AG09309 (cell line): Measurements from ENCODE around the gene CAPN14.

Experiments used
- DNase-seq: peaks from one replicate; pipeline ENCODE4 v3.0.0-alpha.2; 2010; ENCODE audit warnings: low read depth
- H3K4me3 ChIP-seq: 2 replicates; pipeline ENCODE4 v1.5.1; 2011; ENCODE audit warnings: mild to moderate bottlenecking, low read depth, low read length, moderate library complexity; ENCODE audit not compliant: control insufficient read depth
- TF ChIP-seq, protein P1 (sequence below): IDR thresholded peaks from 2 replicates; pipeline ENCODE4 v1.5.1; 2011; ENCODE audit warnings: mild to moderate bottlenecking, low read depth, low read length, inconsistent platforms; ENCODE audit not compliant: insufficient read depth, control insufficient read depth; ENCODE audit errors: missing control alignments

Gene CAPN14

DNA sequence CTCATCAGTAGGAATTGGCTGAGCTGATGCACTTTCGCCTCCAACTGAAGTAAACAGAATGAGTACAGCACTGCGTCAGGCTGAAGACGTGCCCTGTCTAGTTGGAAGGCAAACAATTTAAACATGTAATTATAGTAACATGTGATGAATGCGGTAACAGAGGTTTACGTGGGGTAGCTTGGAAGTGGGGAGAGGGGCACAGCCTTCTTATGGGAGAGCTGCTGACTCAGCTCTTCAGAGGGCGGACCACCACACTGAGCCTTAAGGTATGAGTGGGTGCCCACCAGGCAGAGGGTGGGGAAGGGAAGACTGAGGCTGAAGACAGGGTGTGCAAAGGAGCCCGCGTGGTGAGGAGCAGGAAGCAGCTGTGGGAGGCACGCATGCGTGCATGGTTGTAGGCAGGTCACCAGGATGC lies 10.4 kb upstream of the CAPN14 start:
- TF ChIP-seq, protein P1, sequence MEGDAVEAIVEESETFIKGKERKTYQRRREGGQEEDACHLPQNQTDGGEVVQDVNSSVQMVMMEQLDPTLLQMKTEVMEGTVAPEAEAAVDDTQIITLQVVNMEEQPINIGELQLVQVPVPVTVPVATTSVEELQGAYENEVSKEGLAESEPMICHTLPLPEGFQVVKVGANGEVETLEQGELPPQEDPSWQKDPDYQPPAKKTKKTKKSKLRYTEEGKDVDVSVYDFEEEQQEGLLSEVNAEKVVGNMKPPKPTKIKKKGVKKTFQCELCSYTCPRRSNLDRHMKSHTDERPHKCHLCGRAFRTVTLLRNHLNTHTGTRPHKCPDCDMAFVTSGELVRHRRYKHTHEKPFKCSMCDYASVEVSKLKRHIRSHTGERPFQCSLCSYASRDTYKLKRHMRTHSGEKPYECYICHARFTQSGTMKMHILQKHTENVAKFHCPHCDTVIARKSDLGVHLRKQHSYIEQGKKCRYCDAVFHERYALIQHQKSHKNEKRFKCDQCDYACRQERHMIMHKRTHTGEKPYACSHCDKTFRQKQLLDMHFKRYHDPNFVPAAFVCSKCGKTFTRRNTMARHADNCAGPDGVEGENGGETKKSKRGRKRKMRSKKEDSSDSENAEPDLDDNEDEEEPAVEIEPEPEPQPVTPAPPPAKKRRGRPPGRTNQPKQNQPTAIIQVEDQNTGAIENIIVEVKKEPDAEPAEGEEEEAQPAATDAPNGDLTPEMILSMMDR = no peak
- H3K4me3 ChIP-seq = no peak overlapping the region
- no peak for DNase-seq

GRCh38 chr2:31227110-31227509 lies 9.8 kb upstream of the CAPN14 start:
- TF ChIP-seq, protein P1 = no peak
- no peak for DNase-seq
- H3K4me3 ChIP-seq = no peak overlapping the region

DNA sequence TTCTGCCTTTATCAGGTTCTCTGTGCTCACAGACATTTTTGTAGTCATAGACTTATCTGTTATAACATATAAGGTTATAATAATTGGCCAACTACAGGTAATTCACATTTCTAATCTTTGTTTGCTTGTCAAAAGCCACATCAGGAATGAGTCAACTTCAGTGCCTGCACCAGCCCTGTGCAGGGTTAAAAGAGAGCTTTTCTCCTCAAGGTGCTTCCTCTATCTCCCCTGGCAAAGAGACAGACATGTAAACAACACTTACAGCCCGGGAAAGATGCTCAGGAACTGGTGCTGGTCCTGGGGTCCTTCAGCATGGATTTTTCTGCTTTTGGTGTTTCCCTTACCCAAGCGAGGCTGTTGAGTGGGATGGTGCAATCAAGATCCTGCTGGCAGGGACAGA lies 9.0 kb upstream of the CAPN14 start:
- H3K4me3 ChIP-seq = no peak overlapping the region
- TF ChIP-seq, protein P1 = no peak
- DNase-seq = no peak

- no peak overlapping the region for H3K4me3 ChIP-seq
- no peak for DNase-seq
- TF ChIP-seq, protein P1 = no peak
These were observed 6.4 kb upstream of the CAPN14 start for GRCh38 chr2:31223749-31224148.

GRCh38 chr2:31223026-31223425 lies 5.7 kb upstream of the CAPN14 start:
- H3K4me3 ChIP-seq = no peak overlapping the region
- no peak for DNase-seq
- TF ChIP-seq, protein P1 = no peak

DNA sequence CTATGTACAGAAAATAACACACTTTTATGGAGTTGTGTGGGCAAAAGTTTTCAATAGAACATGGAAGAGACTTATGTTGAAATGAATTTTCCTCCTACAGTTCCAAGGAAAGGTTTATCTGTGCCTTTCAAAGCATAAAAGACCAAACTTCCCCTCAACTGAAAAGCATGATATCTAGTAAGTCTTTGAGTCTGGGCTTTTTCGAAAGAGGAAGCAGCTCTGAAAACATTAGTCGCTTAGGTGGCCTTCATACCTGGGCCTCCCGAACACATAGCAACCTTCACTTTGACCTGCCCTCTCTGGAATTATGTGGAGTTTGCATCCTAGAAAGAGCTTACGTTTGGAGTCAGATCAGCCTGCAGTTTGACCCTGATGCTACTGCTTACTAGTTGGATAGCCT lies 4.8 kb upstream of the CAPN14 start:
- TF ChIP-seq, protein P1 = no peak
- H3K4me3 ChIP-seq = no peak overlapping the region
- DNase-seq = no peak

DNA sequence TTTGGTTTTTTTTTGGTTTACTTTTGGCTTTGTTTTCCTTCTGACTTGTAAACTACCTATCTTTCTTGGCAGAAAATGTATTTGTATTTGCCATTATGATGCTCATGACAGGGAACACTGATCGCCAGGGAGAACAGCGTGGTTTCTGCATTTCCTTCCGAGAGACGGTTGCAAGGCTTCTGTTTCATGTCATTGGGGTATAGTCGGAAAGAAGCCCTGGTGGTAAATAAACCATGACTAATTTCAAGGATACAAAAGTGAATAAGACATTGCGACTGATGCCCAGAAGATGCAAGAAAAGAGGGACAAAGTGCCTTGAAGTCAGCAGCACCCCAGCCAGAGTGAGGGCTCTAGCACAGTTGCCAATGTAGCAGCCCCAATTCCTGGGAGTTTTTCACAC lies 4.2 kb upstream of the CAPN14 start:
- no peak for DNase-seq
- TF ChIP-seq, protein P1 = no peak
- H3K4me3 ChIP-seq = no peak overlapping the region
